ENCODE data around the gene RPL13. TPM values are rescaled to one million over a fixed set of nuclear protein-coding genes. Genes with fewer than 3 reads are reported as not detected.

The RPL13 gene
- total and polyA plus RNA-seq, 2 of the 13 experiments (the other 11 are each of a cell fraction or from before 2014, with no cell fraction given), result 2,988 to 4,411 TPM

DNA sequence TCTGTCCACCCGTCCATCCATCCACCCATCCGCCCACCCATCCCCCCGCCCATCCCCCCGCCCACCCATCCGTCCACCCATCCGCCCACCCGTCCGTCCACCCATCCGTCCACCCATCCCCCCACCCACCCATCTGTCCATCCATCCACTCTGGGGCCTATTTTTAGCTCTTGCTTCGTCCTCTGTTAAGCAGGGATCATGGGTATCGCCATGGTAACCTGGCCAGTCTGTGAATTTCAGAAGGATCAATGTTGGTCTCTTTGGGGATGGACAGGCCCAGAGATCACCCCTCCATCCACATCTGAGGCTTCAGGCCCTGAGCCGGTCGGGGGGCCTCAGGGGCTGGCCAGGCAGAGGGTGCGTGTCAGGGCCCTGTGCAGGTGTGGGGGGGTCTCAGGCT is 37.7 kb downstream of the RPL13 start:
- Histone ChIP-seq H4K20me1 (ENCODE audit: insufficient read depth, low read length) (no peaks in the 10 kb centered on the region), H3K27me3 (ENCODE audit: control insufficient read depth in 1 of 2, insufficient read depth in 2 of 2, low read length in 2 of 2) (peaks cover 12 to 34% of the 10 kb centered on the region in 2 experiments; a peak in 4 of 5 replicates), H3K9ac (ENCODE audit: insufficient read depth, low read depth, low read length) (no peak overlapping the region), H3K36me3 (replicated peaks in 1 of 2; ENCODE audit: control insufficient read depth in 1 of 2, insufficient read depth in 2 of 2, low read length in 2 of 2) (no peaks in the 10 kb centered on the region), H3K9me3 (ENCODE audit: low read length) (no peaks in the 10 kb centered on the region), H3K79me2 (ENCODE audit: insufficient read depth, low read length) (no peaks in the 10 kb centered on the region), H2AFZ (ENCODE audit: low read length) (no peak overlapping the region), H3K27ac (ENCODE audit: extremely low read length, insufficient read depth, low read length) (no peak overlapping the region), H3K4me3 (replicated peaks in 1 of 3; ENCODE audit: insufficient read depth in 1 of 3, low read depth in 2 of 3, low read length in 3 of 3) (no peak overlapping the region), H3K4me1 (ENCODE audit: insufficient read depth, low read length) (peaks cover 21% of the 10 kb centered on the region; the same call in 1 of the 2 replicates), H3K4me2 (ENCODE audit: low read depth, low read length) (no peak overlapping the region)
- ChIA-PET POLR2A (no interaction called here), CTCF (ENCODE audit: low intra/inter-chr PET ratio, low total read pairs) (no interaction called here)
- intact Hi-C loops (cut with micrococcal nuclease; ENCODE audit: unreplicated experiment), result no loop called here
- DNase-seq (ENCODE audit: low spot score), result no peak
- WGBS (ENCODE audit: low lambda C conversion rate), result 44% methylated on average over 14 of the region's 14 CpGs
- no peak for FAIRE-seq
- no peak for ATAC-seq
- no TSS peak for BruUV-seq (replicated peaks)
- in situ Hi-C loops (cut with HindIII; ENCODE audit: extremely low pct_ligation_motif_present, low pct_unique_long_range_greater_than_20kb), result no loop called here
- no peak for TF ChIP-seq CHD4 (IDR thresholded peaks at IDR 0.05; ENCODE audit: borderline replicate concordance, low read length)
- no peak for TF ChIP-seq SP5 (CRISPR knock-in tag; IDR thresholded peaks at IDR 0.05; ENCODE audit: borderline replicate concordance, low read depth)
- TF ChIP-seq CBX5 (CRISPR knock-in tag; IDR thresholded peaks at IDR 0.05; ENCODE audit: borderline replicate concordance), result no peak
- TF ChIP-seq ZNF441 (CRISPR knock-in tag; IDR thresholded peaks at IDR 0.05; ENCODE audit: borderline replicate concordance), result no peak
- TF ChIP-seq, protein P1, sequence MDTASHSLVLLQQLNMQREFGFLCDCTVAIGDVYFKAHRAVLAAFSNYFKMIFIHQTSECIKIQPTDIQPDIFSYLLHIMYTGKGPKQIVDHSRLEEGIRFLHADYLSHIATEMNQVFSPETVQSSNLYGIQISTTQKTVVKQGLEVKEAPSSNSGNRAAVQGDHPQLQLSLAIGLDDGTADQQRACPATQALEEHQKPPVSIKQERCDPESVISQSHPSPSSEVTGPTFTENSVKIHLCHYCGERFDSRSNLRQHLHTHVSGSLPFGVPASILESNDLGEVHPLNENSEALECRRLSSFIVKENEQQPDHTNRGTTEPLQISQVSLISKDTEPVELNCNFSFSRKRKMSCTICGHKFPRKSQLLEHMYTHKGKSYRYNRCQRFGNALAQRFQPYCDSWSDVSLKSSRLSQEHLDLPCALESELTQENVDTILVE (CRISPR knock-in tag; IDR thresholded peaks at IDR 0.05), result no peak
- no peak for TF ChIP-seq ARID2 (CRISPR knock-in tag; IDR thresholded peaks at IDR 0.05; ENCODE audit: borderline replicate concordance)
- peak; percentile 17; the same call in 1 of the 2 replicates for TF ChIP-seq RFX1 (IDR thresholded peaks at IDR 0.05)
- no peak for TF ChIP-seq BCL6 (CRISPR knock-in tag; IDR thresholded peaks at IDR 0.05)
- no peak for TF ChIP-seq ZNF7 (CRISPR knock-in tag; IDR thresholded peaks at IDR 0.05)
